HG03469 (cell line): Measurements from ENCODE around the gene ADSS1.

Source experiments
- ATAC-seq: cut with Tn5 transposase; IDR thresholded peaks from one replicate; pipeline ENCODE4 v1.9.1; 2021; ENCODE audit warnings: mild to moderate bottlenecking, moderate library complexity, moderate number of reproducible peaks; ENCODE audit not compliant: unreplicated experiment

ADSS1 gene

GRCh38 chr14:104729835-104730181, 5.8 kb downstream of the ADSS1 start:
- ATAC-seq: no peak

GRCh38 chr14:104730487-104730886, 6.5 kb downstream of the ADSS1 start:
- no peak for ATAC-seq

DNA sequence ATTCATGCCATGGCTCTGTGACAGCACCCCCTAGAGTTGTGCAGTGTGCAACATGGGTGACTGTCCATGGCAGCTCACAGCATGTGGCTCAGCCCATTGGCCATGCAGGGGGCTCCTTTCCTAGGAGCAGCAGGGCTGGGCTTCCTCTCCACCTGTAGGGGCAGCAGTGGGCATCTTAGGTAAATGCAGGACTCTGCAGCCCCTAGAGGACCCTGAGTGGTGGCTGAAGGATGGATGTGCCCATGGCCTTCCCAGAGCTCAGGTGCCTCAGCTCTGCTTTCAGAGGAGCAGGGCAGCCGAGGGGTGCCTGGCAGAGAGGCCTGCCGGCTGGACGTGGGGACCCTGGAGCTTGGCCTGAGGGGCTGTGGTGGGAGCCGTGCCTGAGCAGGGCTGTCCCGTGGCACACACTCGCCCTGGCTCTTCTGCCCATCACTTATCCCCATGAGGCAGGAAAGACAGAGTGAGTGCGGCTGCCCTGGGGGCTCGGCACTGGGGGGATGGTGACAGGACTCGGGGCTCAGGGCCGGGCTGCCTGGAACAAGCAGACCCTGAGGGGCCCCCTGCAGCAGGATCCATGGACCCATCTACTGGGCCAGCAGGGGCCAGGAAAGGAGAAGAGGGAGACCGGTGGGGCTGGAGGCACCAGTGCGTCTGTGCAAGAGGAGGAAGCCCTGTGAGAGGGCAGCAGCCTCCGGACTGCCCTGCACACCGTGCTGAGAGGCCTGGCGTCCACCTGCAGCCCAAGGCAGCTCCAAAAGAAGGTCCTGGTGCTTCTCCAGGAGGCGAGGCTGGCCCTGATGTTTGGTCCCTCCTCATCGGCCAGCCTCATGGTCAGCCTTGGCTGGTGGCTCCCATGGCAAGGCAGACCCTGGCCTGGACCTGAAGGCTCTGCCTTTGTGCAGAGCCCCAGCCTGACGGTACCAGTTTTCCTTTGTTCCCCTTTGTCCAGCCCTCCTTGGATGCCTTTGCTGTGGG, 7.6 kb downstream of the ADSS1 start:
- ATAC-seq: no peak

DNA sequence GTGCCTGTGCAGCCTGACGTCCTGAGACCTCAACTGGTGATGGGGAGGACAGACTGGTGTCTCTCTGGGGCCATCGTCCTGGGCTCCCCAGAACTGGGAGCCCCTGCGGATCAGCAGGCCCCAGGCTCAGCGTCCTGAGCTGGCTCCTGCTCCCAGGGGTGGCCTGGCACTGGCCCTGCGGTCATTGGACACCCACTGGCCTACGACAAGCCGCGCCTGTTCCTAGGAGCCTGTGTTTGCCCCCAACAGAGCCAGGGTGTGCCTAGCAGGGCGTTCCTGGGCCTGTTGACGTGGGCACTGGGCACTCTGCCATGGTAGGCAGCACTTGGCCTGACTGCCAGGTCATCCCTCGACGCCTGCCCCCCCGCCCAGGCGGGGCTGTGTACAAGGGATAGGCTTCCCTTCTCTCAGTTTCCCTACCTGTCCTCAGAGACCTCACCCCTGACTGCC, 8.4 kb downstream of the ADSS1 start:
- ATAC-seq: no peak

- ATAC-seq: no peak
Measured at GRCh38 chr14:104732931-104733681, 9.1 kb downstream of the ADSS1 start.

GRCh38 chr14:104734051-104734587, 10.1 kb downstream of the ADSS1 start:
- ATAC-seq: no peak

DNA sequence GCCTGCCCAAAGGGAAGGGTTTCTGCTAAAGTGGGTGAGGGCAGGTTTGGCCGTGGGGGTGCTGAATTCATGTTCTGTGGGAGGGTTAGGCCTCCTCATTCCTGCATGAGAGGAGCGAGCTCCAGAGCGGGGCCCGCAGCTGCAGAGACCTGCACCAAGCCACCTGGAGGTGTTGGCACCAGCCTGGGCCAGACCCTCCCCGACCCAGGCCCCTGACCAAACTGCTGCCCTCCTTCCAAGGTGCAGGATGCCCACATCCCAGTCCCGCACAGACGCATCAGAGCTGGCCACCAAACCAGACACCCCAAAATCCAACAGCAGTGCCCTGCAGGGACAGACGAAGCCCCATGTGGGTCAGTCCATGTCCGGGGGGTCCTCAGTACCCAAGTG, 10.6 kb downstream of the ADSS1 start:
- ATAC-seq: no peak

- no peak for ATAC-seq
Measured at GRCh38 chr14:104734991-104735779, 11.2 kb downstream of the ADSS1 start.

DNA sequence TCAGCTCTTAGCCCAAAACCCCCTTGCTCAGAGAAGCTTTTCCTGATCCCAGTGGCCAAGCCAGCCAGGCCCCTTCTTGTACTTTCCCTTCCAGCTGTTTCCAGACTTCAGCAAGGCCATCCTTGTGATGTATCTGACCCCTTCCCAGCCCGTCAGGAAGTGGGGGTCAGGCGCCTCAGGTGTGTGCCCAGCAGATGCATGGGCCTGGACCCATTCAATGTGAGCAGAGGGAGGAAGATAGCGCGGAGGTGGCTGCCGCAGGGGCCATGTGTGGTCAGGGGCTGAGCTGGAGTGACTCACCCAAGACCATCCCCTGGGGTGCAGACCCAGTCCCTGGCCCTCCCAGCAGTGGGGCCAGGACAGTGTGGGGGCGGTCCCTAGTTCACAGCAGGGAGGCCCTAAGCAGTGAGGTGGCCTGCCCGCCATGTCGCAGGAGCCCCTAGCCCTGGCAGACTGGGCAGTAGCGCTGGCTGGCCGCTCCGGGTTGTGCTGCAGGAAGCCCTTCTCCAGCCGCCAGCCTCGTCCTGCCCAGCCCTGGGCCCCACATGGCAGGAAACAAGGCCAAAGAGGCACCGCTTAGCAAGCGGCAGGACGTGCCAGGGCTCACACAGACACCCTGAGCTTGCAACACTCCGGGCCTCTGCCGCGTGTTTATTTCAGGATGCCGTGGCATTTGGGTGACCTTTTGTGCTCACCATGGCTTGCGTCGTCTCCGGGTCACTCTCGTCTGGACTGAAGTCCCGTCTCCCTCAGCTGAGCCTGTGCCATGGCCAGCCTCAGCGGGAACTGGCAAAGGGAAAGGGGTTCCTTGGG, 12.0 kb downstream of the ADSS1 start:
- ATAC-seq: no peak

DNA sequence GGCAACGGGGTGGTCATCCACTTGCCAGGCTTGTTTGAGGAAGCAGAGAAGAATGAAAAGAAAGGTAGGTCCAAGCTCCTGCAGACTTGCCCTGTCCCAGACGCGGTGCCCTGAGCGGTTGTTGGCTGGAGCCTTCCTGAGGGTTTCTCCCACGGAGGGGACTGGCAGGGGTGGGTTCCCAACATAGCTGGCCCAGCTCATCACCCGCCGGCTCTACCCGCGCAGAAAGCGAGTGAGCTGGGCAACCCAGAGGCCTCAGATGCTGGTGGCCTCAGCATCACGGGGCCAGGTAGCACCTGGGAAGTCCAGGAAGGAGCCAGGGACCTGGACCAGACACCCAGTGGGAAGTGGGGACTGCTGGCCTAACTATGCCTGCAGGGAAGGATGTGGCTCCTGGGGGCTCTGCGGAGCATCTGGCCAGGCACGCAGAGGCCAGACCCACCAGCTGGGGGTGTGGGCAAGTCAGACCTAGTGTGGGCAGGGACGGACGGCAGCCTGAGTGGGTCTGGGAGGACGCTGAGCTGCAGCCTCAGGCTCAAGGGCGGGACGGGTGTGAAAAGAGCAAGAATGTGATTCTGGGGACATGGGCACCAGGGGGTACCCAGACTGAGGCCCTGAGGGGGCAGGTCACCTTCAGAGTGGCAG, 14.5 kb downstream of the ADSS1 start:
- no peak for ATAC-seq

DNA sequence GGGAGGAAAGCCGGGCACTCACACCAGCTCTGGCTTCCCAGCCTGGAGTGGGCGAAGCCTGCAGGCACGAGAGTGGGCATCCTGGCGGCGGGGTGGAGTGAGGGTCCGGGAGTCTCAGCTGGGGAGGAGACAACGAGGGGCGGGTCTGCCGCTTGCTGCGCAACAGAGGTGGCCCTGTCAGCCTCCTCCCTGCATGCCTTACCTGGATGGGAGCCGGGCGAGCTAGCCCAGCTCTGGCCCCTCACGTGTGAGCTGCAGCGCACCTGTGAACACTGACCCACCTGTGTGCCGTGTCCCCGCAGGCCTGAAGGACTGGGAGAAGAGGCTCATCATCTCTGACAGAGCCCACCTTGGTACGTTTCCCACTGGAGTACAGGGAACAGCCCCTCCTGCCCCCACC, 15.0 kb downstream of the ADSS1 start:
- ATAC-seq: no peak

GRCh38 chr14:104739546-104740516, 15.8 kb downstream of the ADSS1 start:
- ATAC-seq: no peak

- no peak for ATAC-seq
Measured at GRCh38 chr14:104741108-104741802, 17.2 kb downstream of the ADSS1 start.

DNA sequence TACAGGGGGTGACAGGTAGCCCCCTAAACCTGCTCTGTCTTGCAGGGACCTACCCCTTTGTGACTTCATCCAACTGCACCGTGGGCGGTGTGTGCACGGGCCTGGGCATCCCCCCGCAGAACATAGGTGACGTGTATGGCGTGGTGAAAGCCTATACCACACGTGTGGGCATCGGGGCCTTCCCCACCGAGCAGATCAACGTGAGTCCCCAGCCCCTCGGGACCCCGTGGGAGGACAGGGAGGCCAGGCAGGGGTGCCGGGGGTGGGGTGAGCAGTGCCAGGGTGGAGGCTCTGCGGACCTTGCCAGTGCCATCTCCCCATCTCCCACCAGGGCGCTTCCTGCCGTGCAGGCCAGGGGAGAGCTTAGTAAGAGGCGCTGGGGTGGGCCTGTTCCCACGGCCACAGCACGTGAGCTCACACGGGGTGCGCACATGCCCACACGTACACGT, 17.8 kb downstream of the ADSS1 start:
- ATAC-seq: no peak

DNA sequence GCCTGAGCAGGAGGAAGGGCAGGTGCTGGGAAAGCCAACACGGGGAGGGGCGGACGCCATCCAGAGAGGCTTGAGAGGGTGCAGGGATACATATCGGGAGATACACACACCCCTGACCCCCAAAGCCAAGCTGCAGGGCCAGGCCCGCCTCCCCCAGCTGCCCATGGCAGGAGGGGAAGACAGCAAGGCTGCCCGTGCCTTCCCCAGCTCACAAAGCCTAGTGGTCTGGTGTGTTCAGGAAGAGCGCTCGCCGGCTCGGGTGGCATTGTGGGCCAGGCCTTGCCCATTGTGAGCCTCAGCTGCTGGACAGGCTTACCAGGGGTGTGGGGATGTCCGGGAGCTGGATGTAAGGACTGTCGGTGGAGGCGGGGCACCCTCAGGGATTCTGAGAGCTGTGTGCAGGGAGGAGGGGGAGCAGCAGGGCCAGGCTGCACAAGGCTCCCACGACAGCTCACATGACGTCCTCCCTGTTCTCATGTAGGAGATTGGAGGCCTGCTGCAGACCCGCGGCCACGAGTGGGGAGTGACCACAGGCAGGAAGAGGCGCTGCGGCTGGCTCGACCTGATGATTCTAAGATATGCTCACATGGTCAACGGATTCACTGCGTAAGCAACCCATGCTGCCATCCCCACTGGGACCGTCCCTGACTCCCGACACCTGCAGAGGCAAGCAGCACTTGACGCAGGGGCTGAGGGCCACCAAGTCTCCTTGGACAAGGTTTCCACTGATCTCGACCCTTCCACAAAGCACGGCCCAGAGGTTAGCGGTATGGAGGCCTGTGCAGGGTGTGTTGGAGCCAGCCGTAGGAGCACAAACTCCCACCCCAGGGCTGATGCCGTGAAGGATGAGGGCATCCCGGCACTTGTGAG, 18.8 kb downstream of the ADSS1 start:
- no peak for ATAC-seq

GRCh38 chr14:104743461-104744380, 19.7 kb downstream of the ADSS1 start:
- no peak for ATAC-seq
